HG03108 (cell line): ENCODE results near the gene CUTC.
"Not testable (repeated sequence)": the region's sequence is repeated elsewhere in the genome, so short reads cannot be mapped to it uniquely, and the experiment has no call there.

Experiments used
- ATAC-seq: cut with Tn5 transposase; IDR thresholded peaks from one replicate; pipeline ENCODE4 v1.9.1; 2021; ENCODE audit warnings: moderate library complexity; ENCODE audit not compliant: unreplicated experiment

CUTC gene

DNA sequence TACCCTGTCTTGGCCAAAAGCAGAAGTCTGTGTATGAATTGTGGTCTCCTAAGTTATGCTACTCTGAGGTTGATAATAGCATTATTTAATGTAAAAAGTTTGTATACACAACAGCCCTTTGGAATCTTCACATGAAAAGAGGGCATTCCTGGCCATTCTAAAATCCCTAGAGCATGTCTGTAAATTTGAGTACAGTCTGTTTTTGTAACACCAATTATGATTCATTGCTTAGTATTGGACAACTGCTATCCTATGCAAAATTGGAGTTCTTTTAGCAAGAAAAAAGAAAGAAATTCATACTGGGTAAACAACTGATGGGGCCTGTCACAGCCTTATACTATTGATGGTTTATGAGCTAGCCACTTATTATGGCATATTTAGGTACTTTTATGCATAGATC is 10.2 kb downstream of the CUTC start:
- ATAC-seq: no peak

DNA sequence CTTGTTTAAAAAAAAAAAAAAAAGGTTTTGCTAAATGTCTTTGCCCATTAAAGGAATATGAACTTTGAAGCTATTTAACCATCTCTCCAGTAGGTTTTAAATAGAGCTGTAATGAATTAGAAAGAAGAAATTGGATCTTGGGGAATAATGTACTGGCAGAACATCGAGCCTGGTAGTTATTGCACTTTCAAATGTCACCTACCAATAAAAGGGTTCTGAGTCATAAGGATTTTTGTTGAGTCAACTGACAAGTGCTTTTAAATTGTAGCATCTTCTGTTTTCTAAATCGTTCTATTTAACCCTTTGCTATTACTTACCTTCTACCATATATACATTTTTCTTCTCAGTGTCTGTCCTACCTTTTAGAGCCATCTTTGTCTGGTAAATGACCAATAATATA is 10.7 kb downstream of the CUTC start:
- ATAC-seq: no peak

DNA sequence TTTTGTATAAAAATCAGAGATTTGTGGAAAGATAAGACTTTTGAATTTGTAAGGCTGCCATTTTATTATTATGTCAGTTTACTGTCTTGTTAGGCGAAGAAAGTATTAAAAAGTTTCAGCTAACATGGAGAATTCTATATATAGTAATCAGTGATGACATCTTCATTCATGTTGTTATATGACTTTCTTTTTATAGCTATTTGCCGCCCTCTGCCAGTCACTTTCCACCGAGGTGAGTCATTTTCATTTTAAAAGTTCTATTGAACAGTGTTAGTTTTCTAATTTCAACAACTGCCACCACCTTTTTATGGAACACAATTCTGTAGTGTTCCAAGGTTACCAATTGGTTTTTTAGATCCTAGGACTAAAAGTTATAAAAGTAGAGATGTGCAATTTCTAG is 11.8 kb downstream of the CUTC start:
- no peak for ATAC-seq

DNA sequence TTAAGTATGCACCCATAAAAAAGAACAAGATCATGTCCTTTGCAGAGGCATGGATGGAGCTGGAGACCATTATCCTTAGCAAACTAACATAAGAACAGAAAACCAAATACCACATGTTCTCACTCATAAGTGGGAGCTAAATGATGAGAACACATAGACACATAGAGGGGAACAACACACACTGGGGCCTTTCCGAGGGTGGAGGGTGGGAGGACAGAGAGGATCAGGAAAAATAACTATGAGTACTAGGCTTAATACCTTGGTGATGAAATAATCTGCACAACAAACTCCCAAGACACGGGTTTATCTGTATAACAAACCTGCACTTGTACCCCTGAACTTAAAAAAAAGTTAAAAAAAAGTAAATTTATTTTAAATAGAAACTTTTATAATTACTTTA is 14.1 kb downstream of the CUTC start:
- not testable (repeated sequence) for ATAC-seq

DNA sequence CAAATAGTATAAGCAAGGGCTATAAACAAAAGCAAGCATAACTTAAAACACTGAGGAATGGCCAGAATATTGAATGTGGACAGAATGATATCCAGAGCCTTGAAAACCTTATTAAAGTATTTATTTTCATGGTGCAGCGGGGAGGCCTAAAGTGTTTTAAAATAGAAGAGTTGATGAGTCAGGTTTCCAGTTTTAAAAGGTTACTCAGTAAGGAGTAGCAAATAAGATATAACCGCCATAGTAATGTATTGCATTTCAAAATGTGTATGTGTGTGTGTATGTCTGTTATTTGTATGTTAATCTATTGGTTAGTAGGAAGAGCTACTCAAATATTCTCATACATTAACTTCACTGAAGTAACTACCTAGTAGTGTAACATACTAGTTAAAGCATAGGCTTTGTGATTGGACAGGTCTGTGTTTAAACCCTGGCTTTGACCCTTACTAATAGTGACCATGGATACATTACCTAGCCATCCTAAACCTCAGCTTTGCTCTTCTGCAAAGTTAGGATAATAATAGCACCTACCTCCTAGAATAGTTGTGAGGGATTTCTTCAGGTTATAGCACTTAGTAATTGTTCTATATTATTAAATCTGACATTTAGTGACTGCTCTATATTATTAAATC is 16.9 kb downstream of the CUTC start:
- ATAC-seq: no peak

DNA sequence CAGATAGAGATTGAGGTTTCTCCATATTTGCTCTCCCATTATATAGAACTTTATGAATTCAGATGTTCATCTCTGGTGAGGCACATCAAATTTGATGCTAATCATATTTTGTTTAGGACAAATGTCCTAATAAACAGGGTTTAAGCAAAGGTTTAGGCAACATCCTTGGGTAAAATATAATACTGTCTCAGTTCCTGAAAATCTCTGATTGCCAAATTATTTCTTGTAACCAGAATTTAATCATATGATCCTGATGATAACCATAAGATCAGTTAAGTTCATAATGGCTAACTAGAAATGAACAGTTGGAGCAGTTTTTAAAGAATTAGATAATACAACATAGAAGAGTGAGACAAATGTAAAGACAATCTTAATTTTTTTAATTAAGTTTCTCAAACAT is 18.6 kb downstream of the CUTC start:
- no peak for ATAC-seq

DNA sequence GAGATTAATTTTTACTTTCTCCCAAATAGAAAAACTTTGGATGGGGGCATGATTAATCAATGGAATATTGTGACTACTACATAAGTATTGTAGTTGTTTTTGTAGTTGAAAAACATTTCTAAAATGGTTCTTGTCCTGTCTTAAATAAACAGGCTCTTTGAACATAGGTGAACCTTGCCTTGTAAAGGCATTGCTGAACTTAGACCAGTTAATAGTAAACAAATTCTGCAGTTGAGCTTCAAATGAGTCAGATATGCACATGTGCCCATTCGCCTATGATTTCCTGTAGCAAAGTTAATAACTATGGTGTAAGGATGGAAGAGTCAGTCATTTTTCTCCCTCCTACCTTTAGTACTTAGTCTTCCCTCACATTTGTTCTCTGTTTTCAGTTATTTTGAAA is 22.6 kb downstream of the CUTC start:
- no peak for ATAC-seq

DNA sequence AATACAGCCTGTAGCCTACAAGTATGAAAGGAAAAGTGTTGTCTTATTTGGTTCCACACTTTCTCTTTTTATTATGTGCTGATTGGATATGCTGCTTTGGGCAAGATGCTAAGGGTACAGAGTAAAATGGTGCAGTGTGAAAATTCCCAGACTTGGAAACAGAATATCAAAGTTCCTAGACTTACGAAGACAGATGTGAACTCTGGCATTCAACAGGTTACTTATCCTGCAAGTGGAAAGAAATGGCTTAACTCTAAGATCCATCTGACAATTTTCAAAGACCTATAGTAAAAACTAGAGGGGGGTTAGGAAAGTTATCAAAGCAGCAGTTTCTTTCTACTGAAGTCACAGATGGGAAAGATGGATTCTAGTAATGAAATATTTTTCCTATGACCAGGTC is 24.1 kb downstream of the CUTC start:
- ATAC-seq: no peak

DNA sequence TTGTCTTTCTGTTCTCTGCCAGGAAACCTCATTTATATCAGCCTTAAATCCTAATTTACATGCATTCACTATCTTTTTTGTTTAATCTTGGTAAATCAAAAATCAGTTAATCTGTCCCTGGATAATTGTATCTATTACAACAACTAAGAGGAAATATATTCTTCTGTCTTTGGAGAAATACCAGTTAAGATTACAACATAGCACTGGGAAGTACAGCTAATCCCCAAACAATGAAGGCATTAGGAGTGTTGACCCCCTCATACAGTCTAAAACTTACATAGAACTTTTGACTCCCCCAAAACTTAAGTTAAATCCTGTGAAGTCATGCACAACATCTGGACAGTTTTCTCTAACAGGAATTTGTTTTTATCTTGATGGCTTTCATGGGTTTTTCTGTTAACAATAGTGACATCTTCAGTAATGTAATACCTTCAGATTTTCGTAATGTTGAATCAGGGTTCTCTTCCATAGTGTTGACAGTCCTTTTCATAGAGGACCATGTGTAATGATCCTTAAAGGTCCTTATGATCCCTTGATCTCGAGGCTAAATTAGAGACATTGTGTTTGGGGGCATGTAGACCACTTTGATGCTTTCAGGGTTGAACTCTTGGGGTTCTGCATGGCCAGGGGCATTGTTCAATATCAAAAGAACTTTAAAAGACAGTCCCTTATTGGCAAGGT is 26.3 kb downstream of the CUTC start:
- ATAC-seq: no peak

DNA sequence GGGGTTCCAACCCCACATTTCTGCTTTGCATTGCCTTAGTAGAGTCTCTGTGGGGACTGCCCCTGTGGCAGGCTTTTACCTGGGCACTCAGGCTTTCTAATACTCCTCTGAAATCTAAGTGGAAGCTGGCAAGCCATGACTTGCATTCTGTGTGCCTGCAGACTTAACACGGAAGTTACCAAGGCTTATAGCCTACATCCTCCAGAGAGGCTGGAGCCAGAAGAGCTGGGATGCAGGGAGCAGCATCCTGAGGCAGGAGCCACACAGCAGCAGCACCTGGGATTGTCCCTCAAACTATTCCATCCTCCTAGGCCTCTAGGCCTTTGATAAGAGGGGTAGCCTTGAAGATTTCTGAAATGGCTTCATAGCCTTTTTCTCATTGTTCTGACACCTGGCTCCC is 28.3 kb downstream of the CUTC start:
- ATAC-seq: no peak

DNA sequence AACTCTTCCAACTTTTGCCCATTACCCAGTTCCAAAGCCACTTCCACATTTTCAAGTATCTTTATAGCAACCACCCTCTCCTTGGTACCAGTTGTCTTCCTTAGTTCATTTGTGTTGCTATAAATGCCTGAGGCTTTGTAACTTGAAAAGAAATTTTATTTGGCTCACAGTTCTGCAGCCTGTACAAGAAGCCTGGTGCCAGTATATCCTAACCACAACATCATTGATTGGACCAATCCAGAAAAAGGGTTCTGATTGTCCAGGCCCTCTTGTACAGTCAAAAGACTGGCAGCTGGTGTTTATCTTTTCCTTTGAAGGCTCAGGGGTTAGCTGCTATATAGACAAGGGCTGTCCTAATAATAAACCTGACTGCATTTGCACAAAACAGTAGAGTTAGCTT is 29.3 kb downstream of the CUTC start:
- no peak for ATAC-seq

DNA sequence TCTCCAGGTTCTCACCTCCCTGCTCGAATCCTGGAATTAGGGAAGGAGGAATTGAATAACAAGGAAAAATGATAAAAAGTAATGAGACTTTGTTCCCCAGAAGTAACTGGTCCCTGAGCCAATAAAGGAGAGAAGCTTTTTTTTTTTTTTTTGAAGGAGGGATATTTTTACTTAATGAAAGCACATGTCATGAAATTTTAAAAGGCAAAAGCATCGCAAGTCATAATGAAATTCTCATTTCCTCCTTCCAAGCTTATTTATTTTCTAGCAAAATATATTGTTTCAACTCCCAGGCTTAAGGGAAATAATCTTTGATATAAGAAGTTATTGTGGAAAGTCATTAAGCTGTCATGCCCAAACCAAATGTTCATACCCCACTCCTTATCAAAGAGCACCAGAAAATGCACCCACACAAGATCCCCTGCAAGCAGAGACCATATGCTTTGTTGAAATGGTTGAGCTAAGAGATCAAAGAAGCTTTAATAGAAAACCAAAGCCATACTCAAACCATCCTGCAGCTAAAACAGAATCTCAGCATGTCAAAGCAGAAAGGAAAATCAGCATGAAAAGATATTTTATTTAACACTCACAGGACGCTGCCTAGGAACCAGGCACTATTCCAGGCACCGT is 33.8 kb downstream of the CUTC start:
- peak; percentile 29 for ATAC-seq

DNA sequence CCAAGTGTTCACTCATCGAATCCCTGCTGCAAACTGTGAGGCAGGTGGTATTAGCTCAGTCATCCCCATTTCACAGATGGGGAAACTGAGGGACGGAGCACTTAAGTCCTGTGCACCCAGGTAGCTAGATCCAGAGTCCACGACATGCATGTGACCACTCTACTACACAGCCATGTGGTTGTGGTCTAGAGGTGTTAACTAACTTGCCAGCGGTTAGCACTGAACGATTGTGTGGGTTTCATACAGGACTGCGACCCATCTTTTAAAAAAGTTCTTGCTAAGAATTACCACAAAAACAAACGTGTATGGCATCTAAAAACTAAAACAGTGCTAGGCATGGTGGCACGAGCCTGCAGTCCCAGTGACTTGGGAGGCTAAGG is 34.3 kb downstream of the CUTC start:
- ATAC-seq: peak; percentile 78

DNA sequence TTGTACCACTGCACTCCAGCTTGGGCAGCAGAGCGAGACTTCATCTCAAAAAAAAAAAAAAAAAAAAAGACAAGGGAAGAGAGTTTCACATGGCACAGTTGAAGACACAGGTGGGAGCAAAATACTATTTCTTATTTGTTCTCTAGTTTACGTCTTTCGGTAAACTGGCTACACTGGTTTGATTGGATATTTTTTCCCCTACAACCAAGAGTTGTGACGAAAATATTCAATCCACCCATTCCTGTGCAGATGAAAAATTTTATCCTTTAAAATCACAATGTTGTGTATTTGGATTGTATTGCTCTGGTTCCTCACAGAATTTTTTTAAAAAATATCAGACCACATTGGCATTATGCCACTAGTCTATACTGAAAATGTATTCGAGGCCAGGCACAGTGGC is 35.9 kb downstream of the CUTC start:
- ATAC-seq: no peak

DNA sequence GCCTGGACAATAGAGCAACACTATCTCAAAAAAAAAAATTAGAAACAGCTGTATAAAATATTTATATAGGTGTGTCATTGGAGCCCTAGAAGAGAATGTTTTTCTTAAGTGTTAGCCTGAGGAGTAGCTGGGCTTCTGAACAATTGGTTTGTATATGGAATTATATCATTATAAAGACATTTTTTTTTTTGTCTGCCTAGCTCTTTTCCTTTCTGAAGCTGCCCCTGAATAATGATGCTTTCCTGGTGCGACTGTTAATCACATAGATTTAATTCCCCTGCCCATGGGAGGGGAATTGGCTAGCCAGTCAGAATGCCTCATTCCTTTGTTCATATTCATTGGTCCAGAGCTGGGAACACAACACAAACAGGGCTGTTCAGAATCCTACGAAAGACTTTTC is 36.5 kb downstream of the CUTC start:
- ATAC-seq: no peak

DNA sequence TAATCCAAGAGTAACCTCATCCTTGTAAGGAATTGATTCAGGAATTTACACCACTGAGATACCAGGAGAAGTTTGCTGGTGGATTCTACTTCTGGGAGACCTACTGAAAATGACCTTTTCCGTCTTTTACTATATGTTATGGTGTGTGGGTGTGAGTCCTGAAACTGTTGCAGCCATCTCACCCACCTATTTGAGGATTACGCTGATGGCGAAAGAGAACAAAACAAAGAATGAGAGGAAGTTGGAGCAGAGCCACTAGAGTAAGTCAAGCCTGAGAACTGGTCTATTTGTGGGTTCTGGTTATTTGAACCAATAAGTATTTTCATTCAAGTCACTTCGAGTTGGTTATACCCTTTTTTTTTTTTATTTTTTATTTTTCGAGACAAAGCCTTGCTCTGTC is 37.7 kb downstream of the CUTC start:
- ATAC-seq: no peak

DNA sequence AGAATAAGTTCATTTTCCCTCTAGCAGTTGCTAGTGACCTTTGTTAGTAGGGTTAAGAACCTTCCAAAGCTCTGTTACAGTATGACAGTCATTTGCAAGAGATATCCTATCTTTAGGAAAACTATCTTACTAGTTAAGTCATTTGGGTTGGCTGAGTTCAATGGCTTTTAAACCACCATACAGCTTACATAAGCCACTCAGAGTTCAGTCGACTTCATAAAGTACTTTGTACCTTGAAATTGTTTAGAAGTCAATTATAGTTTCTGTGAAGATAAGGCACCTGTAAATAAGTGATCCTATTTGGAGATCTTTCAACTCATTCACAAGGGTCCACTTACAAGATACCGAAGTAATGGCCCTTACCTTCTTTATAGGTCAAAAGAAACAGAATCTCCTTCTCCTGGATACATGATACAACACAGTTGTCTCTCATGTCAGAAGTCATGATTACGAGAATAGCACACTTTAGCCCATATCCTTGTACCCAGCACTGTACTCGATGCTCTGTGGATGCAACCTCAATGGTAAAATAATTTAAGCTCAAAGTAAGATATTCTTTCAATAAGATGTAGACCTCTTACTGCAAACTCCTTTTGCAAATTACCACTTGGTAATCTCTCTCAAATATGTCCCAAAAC is 38.5 kb downstream of the CUTC start:
- ATAC-seq: no peak

DNA sequence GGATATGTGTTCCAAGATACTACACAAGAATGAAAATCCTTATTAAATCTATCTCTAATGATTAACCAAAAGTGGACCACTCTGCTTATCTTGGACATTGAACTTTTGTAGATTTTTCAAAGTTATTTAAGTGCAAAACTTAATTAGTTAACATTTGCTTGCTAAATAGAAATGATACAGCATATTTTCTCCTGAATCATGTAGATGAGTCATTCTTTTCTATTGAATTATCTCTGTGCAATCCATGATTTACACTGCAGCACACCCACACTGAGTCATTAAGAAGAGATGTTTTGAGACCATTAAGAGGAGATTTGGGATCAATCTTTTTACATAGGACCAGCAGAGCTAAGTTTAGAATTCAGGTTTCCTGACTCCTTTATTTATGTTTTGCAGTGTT is 43.8 kb downstream of the CUTC start:
- ATAC-seq: no peak

DNA sequence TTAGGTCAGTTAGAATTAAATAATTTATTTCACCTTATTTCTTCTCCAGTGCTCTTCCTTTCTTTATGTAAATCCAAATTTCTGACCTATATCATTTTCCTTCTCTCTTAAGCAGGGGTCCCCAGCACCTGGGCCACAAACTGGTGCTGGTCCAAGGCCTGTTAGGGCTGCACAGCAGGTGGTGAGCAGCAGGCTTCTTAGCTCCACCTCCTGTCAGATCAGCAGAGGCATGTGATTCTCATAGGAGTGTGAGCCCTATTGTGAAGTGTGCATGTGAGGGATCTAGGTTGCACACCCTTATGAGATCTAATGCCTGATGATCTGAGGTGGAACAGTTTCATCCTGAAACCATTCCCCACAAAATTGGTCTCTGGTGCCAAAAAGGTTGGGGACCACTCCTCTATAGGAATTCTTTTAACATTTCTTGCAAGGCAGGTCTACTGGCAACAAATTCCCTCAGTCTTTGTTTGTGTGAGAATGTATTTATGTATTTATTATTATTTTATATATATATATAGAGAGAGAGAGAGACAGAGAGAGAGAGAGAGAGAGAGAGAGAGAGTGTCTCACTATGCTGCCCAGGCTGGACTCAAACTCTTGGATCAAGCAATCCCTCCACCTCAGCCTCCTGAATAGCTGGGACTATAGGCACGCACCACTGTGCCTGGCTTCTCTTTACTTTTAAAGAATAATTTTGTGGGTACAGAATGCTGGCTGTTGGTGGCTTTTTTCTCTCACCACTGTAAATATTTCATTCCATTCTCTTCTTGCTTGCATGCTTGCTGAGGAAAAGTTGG is 46.1 kb downstream of the CUTC start:
- ATAC-seq: no peak

DNA sequence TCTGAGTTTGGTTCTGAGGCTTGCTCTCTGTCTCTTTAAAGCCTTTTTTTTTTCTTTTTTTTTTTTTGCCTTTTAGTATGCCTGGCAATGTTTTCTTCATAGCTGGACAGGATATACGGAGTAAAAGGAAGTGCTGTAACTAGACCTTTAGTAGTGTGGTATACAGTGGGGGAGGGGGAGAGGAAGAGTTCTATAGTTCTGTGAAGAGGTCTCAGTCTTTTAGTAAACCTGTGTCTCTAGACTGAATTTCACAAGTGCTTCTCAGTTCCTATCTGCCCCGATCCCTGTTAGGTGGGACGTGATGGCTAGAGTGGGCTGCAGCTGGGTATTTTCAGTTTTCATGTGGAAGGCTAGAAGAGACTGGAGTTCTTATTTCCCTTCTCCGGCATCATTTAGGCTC is 47.3 kb downstream of the CUTC start:
- no peak for ATAC-seq

DNA sequence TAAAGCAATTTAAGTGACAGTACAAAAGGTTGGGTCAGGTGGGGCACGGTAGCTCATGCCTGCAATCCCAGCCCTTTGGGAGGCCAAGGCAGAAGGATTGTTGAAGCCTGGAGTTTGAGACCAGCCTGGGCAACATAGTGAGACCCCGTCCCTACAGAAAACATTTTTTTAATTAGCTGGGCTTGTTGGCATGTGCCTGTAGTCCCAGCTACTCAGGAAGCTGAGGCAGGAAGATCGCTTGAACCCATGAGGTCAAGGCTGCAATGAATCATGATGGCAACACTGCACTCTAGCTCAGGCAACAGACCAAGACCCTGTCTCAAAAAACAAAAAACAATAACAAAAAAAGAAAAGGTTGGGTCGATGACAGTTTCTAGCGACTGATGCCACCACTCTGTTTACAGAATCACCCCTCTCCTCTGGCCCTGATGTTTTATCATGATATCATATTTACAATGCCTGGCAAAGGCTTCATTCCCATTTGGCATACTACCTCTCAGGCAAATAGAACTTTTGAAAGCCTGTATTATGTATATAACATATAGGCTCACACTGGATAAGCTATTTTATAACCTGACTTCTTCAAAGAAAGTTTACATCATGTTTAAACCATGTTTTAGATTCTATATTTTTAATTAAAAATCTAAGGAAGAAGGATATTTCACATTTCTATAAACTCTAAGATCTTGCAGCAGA is 49.8 kb downstream of the CUTC start:
- ATAC-seq: no peak
